Ecto neural progenitor cell (in vitro differentiated cells): ENCODE measurements around the gene CC2D1A.
"Not testable (repeated sequence)": the region's sequence is repeated elsewhere in the genome, so short reads cannot be mapped to it uniquely, and the experiment has no call there.

Experiments used
- DNase-seq: peaks from one replicate; pipeline ENCODE4 v3.0.0-alpha.2; 2018; ENCODE audit warnings: low spot score

CC2D1A gene

DNA sequence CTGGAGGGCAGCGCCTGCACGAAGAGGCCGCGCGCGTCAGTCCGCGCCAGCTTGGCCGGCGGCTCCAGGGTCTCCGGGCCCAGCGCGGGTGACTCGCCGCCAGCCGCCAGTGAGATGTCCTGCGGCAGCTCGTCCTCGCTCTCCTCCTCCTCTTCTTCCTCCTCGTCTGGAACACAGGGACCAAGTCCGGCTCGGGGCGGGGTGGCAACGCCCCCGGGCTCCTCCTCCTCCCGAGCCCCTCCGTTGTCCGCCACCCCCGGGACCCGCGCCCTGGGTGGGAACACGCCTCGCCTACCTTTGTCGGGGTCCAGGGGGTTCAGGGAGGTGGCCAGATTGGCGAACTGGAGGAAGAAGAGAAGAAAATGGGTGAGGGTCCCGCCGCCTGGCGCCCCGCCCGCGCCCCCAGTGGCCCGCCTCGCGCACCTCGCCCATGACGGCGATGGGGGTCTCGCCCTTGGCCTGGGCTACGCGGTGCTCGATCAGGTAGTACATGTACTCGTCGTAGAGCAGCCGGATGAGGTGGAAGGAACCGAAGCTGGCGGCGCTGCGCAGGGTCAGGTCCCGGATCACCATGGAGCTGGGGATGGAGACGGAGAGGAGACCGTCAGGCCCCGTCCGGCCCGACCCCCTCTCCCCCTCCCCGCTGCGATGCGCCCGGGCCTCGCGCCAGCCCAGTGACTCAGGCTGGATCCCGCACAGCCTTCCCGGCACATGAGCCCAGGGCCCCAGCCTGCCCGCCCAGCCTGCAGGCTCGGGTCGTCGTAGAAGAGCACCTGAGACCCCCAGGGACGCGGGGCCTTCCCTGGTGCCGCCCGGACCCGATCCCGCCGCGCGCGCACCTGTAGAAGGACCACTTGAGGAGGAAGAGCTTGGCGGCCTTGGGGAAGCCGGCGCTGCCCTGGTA lies 57.0 kb downstream of the CC2D1A start:
- DNase-seq = peak; percentile 74

DNA sequence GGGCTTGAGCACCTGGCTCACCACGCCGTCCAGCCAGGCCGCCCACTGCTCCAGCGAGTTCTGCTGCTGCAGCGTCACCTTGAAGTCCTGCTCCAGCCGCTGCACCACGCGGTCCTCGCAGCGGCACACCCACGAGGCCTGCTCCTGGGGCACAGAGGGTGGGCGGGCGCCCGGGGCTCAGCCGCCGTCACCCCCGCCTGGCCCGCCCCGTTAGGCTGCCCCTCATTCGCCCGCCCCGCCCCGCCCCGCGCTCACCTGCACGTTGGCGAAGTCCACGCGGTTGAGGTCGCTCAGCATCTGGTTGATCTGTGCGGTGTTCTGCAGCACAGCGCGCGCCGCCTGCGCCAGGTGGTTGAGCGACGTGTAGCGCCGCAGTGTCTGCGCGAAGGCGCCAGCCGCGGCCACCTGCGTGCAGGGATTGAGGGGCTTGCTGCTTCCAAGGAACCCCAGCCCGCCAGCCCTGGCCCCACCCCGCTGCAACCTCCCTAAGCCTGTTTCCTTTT lies 57.7 kb downstream of the CC2D1A start:
- DNase-seq = no peak

DNA sequence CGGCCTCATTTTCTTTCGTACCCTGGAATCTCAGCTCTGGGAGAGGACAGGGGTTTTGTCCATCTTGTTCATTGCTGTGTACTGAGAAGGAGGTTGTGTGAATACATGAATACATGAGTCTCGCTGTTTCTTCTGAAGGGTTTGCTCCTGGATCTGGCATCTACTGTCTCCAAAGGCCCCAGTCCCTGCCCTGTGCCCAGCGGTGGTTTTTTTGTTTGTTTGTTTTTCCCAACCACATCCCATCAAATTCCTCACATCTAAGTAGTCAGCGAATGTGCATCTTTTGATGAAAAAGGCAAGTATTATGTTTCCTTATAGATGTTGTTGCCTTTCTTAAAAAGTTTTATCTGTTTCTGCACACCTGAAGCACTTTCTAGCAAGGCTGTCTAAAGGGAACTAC lies 58.8 kb downstream of the CC2D1A start:
- no peak for DNase-seq

DNA sequence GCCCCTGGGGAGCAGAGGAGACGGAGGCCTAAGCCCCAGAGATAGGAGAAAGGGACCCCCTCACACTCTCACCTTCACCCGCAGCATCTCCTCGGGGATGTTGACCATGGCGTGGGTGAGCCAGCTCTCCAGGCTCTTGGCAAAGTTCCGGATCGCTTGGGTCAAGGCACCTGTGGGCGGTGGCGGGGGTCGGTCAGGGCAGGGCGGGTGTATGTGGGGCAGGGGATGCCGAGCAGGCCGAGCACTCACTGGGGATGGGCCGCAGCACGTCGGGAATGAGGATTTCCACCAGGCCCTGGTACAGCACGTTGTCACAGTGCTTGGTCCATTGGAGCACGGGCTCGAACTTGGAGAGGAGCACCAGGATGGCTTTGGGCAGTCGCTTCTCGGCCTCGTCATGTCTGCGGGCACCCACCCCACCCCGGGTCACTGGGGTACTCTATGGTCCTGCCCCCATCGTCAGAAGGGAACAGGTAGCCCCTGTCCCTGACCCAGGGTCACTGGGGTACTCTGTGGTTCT lies 59.4 kb downstream of the CC2D1A start:
- no peak for DNase-seq

- peak; percentile 46 for DNase-seq
Observed at GRCh38 chr19:13965926-13966683, 60.1 kb downstream of the CC2D1A start.

GRCh38 chr19:13966684-13967128 lies 60.7 kb downstream of the CC2D1A start:
- no peak for DNase-seq

GRCh38 chr19:13967206-13967605 lies 61.2 kb downstream of the CC2D1A start:
- DNase-seq = not testable (repeated sequence)

- DNase-seq = no peak
Observed at GRCh38 chr19:13968383-13968935, 62.5 kb downstream of the CC2D1A start.

- no peak for DNase-seq
Observed at GRCh38 chr19:13968999-13969398, 63.0 kb downstream of the CC2D1A start.

GRCh38 chr19:13969897-13970296 lies 63.9 kb downstream of the CC2D1A start:
- no peak for DNase-seq

- DNase-seq = not testable (repeated sequence)
Observed at GRCh38 chr19:13971868-13972267, 65.9 kb downstream of the CC2D1A start.

DNA sequence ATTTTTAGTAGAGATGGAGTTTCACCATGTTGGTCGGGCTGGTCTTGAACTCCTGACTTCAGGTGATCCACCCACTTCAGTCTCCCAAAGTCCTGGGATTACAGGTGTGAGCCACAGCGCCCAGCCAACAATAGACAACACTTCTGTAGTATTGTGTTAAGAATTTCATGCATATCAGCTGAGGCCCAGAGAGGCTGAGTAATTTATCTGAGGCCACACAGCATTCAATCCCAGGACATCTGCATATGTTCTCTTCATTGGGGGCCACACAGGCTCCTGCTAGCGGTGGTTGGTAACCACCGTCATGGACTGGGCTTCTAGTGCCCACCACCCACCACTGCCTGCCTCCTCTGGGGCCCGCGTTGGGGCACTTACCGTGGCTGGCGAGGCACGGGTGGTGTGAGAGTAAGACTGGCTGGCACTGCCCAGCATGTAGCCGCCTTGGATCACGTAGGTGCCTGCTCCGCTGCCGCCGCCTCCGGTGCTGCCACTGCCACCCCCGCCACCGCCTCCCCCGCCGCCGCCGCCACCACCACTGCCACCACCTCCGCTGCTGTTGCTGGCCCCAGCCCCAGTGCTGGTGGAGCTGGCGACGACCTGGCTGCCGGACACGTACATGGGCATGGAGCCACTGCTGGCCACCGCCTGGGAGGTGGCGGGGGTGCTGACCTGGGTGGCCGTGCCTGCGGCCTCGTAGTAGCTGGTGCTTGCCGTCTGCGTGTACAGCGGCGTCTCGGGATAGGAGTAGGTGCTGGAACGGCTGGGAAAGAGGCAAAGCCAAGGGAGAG lies 66.6 kb downstream of the CC2D1A start:
- DNase-seq = no peak

GRCh38 chr19:13973479-13973878 lies 67.5 kb downstream of the CC2D1A start:
- DNase-seq = not testable (repeated sequence)

- peak; percentile 76 for DNase-seq
Observed at GRCh38 chr19:13974073-13974472, 68.1 kb downstream of the CC2D1A start.

DNA sequence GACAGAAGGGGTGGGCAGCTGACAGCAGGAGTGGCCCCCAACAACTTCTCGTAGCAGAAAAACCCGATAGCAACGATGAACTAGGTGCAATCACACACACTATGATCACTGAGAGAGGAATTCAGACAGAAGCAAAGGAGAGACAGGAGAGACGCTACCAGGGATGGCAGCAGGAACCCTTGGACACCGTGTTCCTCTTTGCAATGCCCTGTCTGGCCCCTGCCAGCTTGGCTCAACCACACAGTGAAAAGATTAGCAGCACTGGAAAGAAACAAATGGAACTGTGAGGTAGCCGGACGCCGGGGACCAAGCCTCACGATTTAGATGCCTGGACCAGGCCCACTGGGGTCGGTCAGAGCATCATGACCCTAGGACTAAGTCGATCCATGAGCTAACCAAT lies 69.9 kb downstream of the CC2D1A start:
- no peak for DNase-seq

DNA sequence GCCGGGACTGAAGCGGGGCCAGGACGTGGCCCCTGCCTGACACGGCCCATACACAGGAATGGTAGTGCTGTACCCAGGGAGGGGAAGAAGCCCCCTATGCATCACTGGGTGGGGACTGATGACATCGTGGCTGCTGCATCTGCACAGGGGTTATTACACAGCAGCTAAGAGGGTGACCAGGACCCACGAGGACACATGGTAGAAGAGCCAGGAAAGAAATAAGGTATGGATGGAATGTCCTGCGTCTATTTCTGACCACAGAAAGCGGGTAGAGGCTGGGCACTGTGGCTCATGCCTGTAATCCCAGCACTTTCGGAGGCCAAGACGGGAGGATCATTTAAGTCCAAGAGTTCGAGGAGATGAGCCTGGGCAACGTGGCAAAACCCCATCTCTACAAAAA lies 70.4 kb downstream of the CC2D1A start:
- DNase-seq = no peak

DNA sequence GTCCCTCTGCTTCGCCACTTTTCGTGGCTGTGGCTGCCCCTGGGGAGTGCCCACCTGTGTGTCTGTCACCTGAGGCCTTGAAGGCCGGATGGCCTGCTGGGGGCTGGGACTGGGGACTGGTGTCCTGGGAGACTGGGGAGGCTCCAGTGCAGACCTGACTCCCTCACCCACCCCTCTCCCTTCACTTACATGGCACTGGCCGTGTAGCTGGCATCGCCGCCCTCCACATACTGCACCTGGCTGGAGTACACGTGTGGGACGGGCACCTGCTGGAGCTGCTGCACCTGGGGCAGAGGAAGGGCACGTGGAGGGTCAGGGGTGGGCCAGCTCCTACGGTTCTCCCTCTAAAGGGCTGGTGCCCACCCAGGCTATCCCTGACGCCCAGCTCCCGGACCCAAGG lies 71.8 kb downstream of the CC2D1A start:
- no peak for DNase-seq

- peak; percentile 95 for DNase-seq
Observed at GRCh38 chr19:13978351-13979243, 72.6 kb downstream of the CC2D1A start.

- no peak for DNase-seq
Observed at GRCh38 chr19:13979244-13979615, 73.2 kb downstream of the CC2D1A start.

DNA sequence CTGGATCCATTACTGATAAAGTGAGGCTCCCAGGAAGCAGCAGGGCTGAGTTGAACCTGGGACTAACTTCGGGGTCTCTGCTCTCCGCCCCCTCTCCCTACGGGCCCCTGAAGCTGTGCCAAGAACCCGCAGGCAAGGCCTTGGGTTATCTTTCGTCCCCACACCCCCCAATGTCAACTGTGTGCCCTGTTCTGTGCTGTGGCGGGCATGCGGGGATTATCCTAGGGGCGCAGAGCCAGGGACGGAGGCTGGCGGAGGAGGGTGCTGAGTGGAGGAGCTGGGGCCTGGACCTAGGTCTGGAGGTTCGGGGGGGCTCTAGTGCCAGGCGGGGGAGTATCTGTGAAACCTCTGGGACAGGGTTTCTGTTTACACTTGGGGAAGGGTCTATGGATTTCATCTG lies 73.7 kb downstream of the CC2D1A start:
- no peak for DNase-seq

DNA sequence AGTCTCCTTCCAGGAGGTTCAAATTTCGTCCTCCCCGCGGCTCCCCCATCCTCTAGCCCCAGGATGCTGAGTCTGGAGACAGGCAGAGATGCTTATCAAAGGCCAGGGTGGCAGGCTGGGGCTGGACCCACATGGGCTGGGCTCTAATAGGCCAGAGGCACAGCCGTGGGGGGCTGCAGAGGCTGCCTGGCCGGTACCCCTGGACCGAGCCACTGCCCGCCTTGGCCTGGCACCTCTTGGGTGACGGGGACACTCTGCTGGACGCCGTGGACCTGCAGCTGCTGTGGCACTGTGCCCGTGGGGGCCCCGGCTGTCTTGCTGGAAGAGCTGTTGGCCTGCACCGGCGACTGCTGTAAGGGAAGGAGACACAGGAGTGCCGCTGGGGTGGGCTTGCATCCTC lies 74.3 kb downstream of the CC2D1A start:
- DNase-seq = no peak
